HepG2 (cell line): ENCODE measurements around the gene EOLA1. TPM values are rescaled to one million over a fixed set of nuclear protein-coding genes. Genes with fewer than 3 reads are reported as not detected.

ENCODE experiments used
- ATAC-seq: fragments of 200-7000 bp; cut with Tn5 transposase; 3 replicates; pipeline ENCODE4 v1.9.1; 2020; ENCODE audit warnings: mild to moderate bottlenecking, moderate library complexity
- BruUV-seq: library from RNA; stranded (reverse); fragments of 400-500 nt; replicated peaks from 2 replicates; lab custom pipeline; 2021; lab: Mats Ljungman, UMichigan
- CTCF ChIA-PET: fragments of 300-600 bp; formaldehyde crosslinking; extraction: SDS; loops from one replicate; lab custom pipeline; 2021; ENCODE audit warnings: low total read pairs, inconsistent platforms, low intra/inter-chr PET ratio; lab: Yijun Ruan, JAX
- POLR2A ChIA-PET: fragments of 350-600 bp; sonication (Branson Sonifier 250); formaldehyde crosslinking; loops from one replicate; lab custom pipeline; 2020; ENCODE audit warnings: antibody characterized with exemption, inconsistent platforms; lab: Yijun Ruan, JAX
- DNase-seq: peaks from one replicate; pipeline ENCODE4 v3.0.0-alpha.2; 2015; ENCODE audit warnings: low spot score
- FAIRE-seq: peaks from 3 replicates; lab custom pipeline; 2011; peaks lifted over from hg19 to GRCh38; lab: Jason Lieb, UNC
- H2AFZ ChIP-seq: one replicate; pipeline ENCODE4 v1.6.1; 2011; ENCODE audit warnings: low read length, inconsistent platforms
- H3K27ac ChIP-seq: fragments of 300-600 bp; 3 replicates; pipeline ENCODE4 v1.8.0; 2011; ENCODE audit warnings: mixed run types, mild to moderate bottlenecking, mixed read lengths, low read length, inconsistent platforms; ENCODE audit not compliant: insufficient read depth; ENCODE audit errors: extremely low read length
- H3K27me3 ChIP-seq, 2 experiments: fragments of 200-600 bp in 1 of 2; 2 replicates in 1 of 2; 3 replicates in 1 of 2; pipeline versions ENCODE4 v1.6.0 to v1.8.0; 2011; ENCODE audit warnings: low read length in 2 of 2, mild to moderate bottlenecking in 2 of 2, moderate library complexity in 2 of 2, inconsistent platforms in 1 of 2; ENCODE audit not compliant: insufficient read depth in 2 of 2, control insufficient read depth in 1 of 2
- H3K36me3 ChIP-seq, 2 experiments: fragments of 200-600 bp in 1 of 2; replicated peaks in 1 of 2; 2 replicates in 1 of 2; 3 replicates in 1 of 2; pipeline versions ENCODE4 v1.5.1 to v1.8.0; 2011; ENCODE audit warnings: low read length in 2 of 2, inconsistent platforms in 1 of 2; ENCODE audit not compliant: insufficient read depth in 2 of 2, control insufficient read depth in 1 of 2
- H3K4me1 ChIP-seq: 2 replicates; pipeline ENCODE4 v1.5.1; 2012; ENCODE audit warnings: low read length, inconsistent platforms; ENCODE audit not compliant: insufficient read depth
- H3K4me2 ChIP-seq: 2 replicates; pipeline ENCODE4 v1.6.0; 2011; ENCODE audit warnings: low read depth, low read length, inconsistent platforms
- H3K4me3 ChIP-seq, 3 experiments: fragments of 200-600 bp in 1 of 3; sonication (generic), shearing (Covaris generic) in 1 of 3; replicated peaks in 1 of 3; 2 replicates each; pipeline ENCODE4 v1.5.1; 2011 to 2016; ENCODE audit warnings: low read length in 3 of 3, inconsistent platforms in 2 of 3, low read depth in 2 of 3, mild to moderate bottlenecking in 2 of 3, control low read depth in 1 of 3, mixed read lengths in 1 of 3; ENCODE audit not compliant: insufficient read depth in 1 of 3
- H3K79me2 ChIP-seq: one replicate; pipeline ENCODE4 v1.6.1; 2011; ENCODE audit warnings: low read length, inconsistent platforms; ENCODE audit not compliant: insufficient read depth
- H3K9ac ChIP-seq: 2 replicates; pipeline ENCODE4 v1.6.0; 2011; ENCODE audit warnings: mild to moderate bottlenecking, low read depth, low read length, inconsistent platforms; ENCODE audit not compliant: insufficient read depth
- H3K9me3 ChIP-seq: 2 replicates; pipeline ENCODE4 v1.5.1; 2012; ENCODE audit warnings: mild to moderate bottlenecking, low read length
- H4K20me1 ChIP-seq: 2 replicates; pipeline ENCODE4 v1.6.0; 2011; ENCODE audit warnings: inconsistent platforms, mild to moderate bottlenecking, low read length, moderate library complexity; ENCODE audit not compliant: insufficient read depth
- CBX2 ChIP-seq, 2 experiments: fragments of 200-600 bp in 1 of 2; sonication (generic); formaldehyde crosslinking in 1 of 2; IDR thresholded peaks; 2 replicates each; pipeline versions ENCODE4 v1.7.0 to v1.8.1; 2018 to 2022; ENCODE audit warnings: low read depth in 2 of 2, low read length in 1 of 2, mild to moderate bottlenecking in 1 of 2, missing genetic modification reagents in 1 of 2
- HMG20A ChIP-seq: IDR thresholded peaks from 2 replicates; pipeline ENCODE4 v1.6.1; 2016; ENCODE audit warnings: borderline replicate concordance
- TCF7 ChIP-seq: sonication (generic); IDR thresholded peaks from 2 replicates; pipeline ENCODE4 v1.6.1; 2016; ENCODE audit warnings: antibody characterized with exemption, low read depth
- TSC22D2 ChIP-seq: sonication (generic); formaldehyde crosslinking; IDR thresholded peaks from 2 replicates; pipeline ENCODE4 v1.5.1; 2020; ENCODE audit warnings: missing genetic modification reagents, mild to moderate bottlenecking, borderline replicate concordance
- ZFP36L1 ChIP-seq: sonication (generic); formaldehyde crosslinking; IDR thresholded peaks from 2 replicates; pipeline ENCODE4 v1.8.0; 2022; ENCODE audit warnings: mild to moderate bottlenecking, missing genetic modification reagents, moderate library complexity
- ZNF232 ChIP-seq: sonication (generic); formaldehyde crosslinking; IDR thresholded peaks from 2 replicates; pipeline ENCODE4 v1.4.0; 2020; ENCODE audit warnings: missing genetic modification reagents, borderline replicate concordance
- ZNF678 ChIP-seq: sonication (generic); formaldehyde crosslinking; IDR thresholded peaks from 2 replicates; pipeline ENCODE4 v1.4.0; 2020; ENCODE audit warnings: mild to moderate bottlenecking, missing genetic modification reagents
- ZNF878 ChIP-seq: sonication (generic); formaldehyde crosslinking; IDR thresholded peaks from 2 replicates; pipeline ENCODE4 v1.8.1; 2023; ENCODE audit warnings: mild to moderate bottlenecking, missing genetic modification reagents, moderate library complexity
- WGBS: methylation state at CpG from one replicate; pipeline ENCODE4 v1.1.6; 2017; ENCODE audit warnings: low lambda C conversion rate; 5-methylcytosine and 5-hydroxymethylcytosine counted together
- in situ Hi-C: cut with HindIII; loops from 2 replicates; pipeline ENCODE4 v1.10.0; 2017; ENCODE audit warnings: low pct_unique_long_range_greater_than_20kb; ENCODE audit not compliant: extremely low pct_ligation_motif_present
- intact Hi-C: fragments of 100-400 bp; cut with micrococcal nuclease; formaldehyde crosslinking; loops from one replicate; pipeline ENCODE4 v1.10.0; 2022; ENCODE audit not compliant: unreplicated experiment
- polyA plus RNA-seq, 8 experiments: library from polyadenylated mRNA; depleted of rRNA in 3 of 8; stranded (reverse) in 7 of 8; unstranded in 1 of 8; fragments of >200 nt; fragmentation: Illumina TruSeq in 4 of 8; extraction: Trizol in 4 of 8; gene quantifications; 2 replicates each; pipeline versions ENCODE4 v1.2.1 to v1.2.3, GENCODE V29; 2011 to 2016; ENCODE audit warnings: low read depth in 4 of 8, missing spikeins in 1 of 8, mixed read lengths in 1 of 8; ENCODE audit not compliant: insufficient read depth in 1 of 8
- total RNA-seq, 5 experiments: library from RNA; depleted of rRNA; stranded (reverse); fragments of >200 nt; fragmentation: Illumina TruSeq; extraction: Trizol; gene quantifications; 2 replicates each; pipeline ENCODE4 v1.2.3, GENCODE V29; 2016; ENCODE audit warnings: low read depth in 1 of 5
- TF ChIP-seq, protein P1 (sequence below): sonication (generic); formaldehyde crosslinking; IDR thresholded peaks from 2 replicates; pipeline ENCODE4 v1.4.0; 2020; ENCODE audit warnings: missing genetic modification reagents, borderline replicate concordance
- TF ChIP-seq, protein P2 (sequence below): sonication (generic); formaldehyde crosslinking; IDR thresholded peaks from 2 replicates; pipeline ENCODE4 v1.8.0; 2022; ENCODE audit warnings: mild to moderate bottlenecking, missing genetic modification reagents; ENCODE audit not compliant: insufficient replicate concordance
- TF ChIP-seq, protein P3 (sequence below): sonication (generic); formaldehyde crosslinking; IDR thresholded peaks from 2 replicates; pipeline ENCODE4 v1.4.0; 2020; ENCODE audit warnings: missing genetic modification reagents, borderline replicate concordance

EOLA1 gene
- total and polyA plus RNA-seq, 2 of the 13 experiments (the other 11 are each of a cell fraction or from before 2014, with no cell fraction given): 6.5 to 9.6 TPM

DNA sequence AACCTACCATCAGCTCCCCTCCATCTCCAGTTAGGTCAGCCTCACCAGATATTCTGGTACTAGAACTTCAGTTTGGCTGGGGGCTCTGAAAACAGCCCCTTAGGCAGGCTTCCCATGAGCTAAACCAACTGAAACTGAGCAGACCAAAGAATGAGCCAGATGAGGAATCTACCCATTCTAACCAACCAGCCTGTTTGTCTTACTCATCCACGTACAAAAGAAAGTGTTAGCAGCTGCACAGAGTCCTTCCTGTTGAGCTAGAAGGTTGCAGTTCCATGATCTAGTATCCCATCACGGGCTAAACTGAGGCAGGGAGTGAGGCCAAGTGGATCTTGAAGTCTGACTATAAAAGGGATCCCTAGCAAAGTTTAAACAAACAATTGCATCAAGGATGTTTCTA is 29.0 kb downstream of the EOLA1 start:
- ChIA-PET POLR2A (no interaction called here), CTCF (no interaction called here)
- in situ Hi-C loops: no loop called here
- Histone ChIP-seq H3K9me3 (no peaks in the 10 kb centered on the region), H4K20me1 (no peaks in the 10 kb centered on the region), H3K4me3 (no peak overlapping the region), H3K4me2 (no peak overlapping the region), H3K9ac (no peak overlapping the region), H3K36me3 (no peaks in the 10 kb centered on the region), H3K79me2 (no peaks in the 10 kb centered on the region), H3K27ac (no peak overlapping the region), H3K27me3 (no peaks in the 10 kb centered on the region), H3K4me1 (no peaks in the 10 kb centered on the region), H2AFZ (no peak overlapping the region)
- intact Hi-C loops: no loop called here
- TF ChIP-seq CBX2 (IDR thresholded peaks at IDR 0.05; ENCODE audit: low read depth, low read length): no peak
- no peak for TF ChIP-seq CBX2 (CRISPR knock-in tag; IDR thresholded peaks at IDR 0.05; ENCODE audit: low read depth)
- TF ChIP-seq, protein P1, sequence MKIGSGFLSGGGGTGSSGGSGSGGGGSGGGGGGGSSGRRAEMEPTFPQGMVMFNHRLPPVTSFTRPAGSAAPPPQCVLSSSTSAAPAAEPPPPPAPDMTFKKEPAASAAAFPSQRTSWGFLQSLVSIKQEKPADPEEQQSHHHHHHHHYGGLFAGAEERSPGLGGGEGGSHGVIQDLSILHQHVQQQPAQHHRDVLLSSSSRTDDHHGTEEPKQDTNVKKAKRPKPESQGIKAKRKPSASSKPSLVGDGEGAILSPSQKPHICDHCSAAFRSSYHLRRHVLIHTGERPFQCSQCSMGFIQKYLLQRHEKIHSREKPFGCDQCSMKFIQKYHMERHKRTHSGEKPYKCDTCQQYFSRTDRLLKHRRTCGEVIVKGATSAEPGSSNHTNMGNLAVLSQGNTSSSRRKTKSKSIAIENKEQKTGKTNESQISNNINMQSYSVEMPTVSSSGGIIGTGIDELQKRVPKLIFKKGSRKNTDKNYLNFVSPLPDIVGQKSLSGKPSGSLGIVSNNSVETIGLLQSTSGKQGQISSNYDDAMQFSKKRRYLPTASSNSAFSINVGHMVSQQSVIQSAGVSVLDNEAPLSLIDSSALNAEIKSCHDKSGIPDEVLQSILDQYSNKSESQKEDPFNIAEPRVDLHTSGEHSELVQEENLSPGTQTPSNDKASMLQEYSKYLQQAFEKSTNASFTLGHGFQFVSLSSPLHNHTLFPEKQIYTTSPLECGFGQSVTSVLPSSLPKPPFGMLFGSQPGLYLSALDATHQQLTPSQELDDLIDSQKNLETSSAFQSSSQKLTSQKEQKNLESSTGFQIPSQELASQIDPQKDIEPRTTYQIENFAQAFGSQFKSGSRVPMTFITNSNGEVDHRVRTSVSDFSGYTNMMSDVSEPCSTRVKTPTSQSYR (CRISPR knock-in tag): no peak
- ATAC-seq (no peak), DNase-seq (no peak), FAIRE-seq (no peak)
- BruUV-seq: no TSS peak
- WGBS: 20% methylated on average over 2 of the region's 2 CpGs

DNA sequence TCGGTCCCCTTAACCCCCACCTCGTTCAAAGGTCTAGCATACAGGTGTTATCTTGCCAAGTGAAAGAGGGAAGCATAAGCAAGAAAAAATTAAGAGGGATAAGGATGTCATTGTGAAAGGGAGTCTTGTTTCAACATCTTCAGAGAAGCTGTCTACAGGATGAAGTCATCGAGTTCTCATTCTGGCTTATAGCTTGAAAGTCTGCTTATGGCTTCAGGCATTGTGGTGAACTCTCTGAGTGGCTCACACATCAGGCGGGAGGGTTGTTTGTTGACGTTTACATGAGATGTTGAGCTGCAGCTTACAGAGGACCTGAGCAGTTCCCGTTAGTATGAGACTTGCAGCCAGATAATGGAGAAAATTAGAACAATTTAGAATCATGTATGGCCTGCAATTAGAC is 29.9 kb downstream of the EOLA1 start:
- Histone ChIP-seq H3K79me2 (no peaks in the 10 kb centered on the region), H3K4me1 (no peaks in the 10 kb centered on the region), H3K27ac (no peak overlapping the region), H3K9ac (no peak overlapping the region), H3K4me2 (no peak overlapping the region), H3K27me3 (no peaks in the 10 kb centered on the region), H4K20me1 (no peaks in the 10 kb centered on the region), H3K9me3 (no peaks in the 10 kb centered on the region), H2AFZ (no peak overlapping the region), H3K4me3 (no peak overlapping the region), H3K36me3 (no peaks in the 10 kb centered on the region)
- FAIRE-seq (no peak), DNase-seq (no peak), ATAC-seq (no peak)
- POLR2A ChIA-PET: no interaction called here
- BruUV-seq: no TSS peak
- in situ Hi-C loops (no loop called here), intact Hi-C loops (no loop called here)
- 22% methylated on average over 6 of the region's 6 CpGs for WGBS
- CTCF ChIA-PET: no interaction called here
- TF ChIP-seq, protein P2, sequence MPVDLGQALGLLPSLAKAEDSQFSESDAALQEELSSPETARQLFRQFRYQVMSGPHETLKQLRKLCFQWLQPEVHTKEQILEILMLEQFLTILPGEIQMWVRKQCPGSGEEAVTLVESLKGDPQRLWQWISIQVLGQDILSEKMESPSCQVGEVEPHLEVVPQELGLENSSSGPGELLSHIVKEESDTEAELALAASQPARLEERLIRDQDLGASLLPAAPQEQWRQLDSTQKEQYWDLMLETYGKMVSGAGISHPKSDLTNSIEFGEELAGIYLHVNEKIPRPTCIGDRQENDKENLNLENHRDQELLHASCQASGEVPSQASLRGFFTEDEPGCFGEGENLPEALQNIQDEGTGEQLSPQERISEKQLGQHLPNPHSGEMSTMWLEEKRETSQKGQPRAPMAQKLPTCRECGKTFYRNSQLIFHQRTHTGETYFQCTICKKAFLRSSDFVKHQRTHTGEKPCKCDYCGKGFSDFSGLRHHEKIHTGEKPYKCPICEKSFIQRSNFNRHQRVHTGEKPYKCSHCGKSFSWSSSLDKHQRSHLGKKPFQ (CRISPR knock-in tag): no peak
- TF ChIP-seq TCF7: no peak
- no peak for TF ChIP-seq TSC22D2 (CRISPR knock-in tag)
- TF ChIP-seq ZNF678 (CRISPR knock-in tag): no peak
- TF ChIP-seq HMG20A (CRISPR knock-in tag): no peak
- TF ChIP-seq ZNF232 (CRISPR knock-in tag): no peak
- TF ChIP-seq, protein P3, sequence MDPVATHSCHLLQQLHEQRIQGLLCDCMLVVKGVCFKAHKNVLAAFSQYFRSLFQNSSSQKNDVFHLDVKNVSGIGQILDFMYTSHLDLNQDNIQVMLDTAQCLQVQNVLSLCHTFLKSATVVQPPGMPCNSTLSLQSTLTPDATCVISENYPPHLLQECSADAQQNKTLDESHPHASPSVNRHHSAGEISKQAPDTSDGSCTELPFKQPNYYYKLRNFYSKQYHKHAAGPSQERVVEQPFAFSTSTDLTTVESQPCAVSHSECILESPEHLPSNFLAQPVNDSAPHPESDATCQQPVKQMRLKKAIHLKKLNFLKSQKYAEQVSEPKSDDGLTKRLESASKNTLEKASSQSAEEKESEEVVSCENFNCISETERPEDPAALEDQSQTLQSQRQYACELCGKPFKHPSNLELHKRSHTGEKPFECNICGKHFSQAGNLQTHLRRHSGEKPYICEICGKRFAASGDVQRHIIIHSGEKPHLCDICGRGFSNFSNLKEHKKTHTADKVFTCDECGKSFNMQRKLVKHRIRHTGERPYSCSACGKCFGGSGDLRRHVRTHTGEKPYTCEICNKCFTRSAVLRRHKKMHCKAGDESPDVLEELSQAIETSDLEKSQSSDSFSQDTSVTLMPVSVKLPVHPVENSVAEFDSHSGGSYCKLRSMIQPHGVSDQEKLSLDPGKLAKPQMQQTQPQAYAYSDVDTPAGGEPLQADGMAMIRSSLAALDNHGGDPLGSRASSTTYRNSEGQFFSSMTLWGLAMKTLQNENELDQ (CRISPR knock-in tag): no peak
- TF ChIP-seq ZFP36L1: no peak
- TF ChIP-seq ZNF878: no peak
